Endothelial cell of hepatic sinusoid (primary cell): ENCODE results near the gene DGKB.
"Not testable (repeated sequence)": the region's sequence is repeated elsewhere in the genome, so short reads cannot be mapped to it uniquely, and the experiment has no call there.

Experiments
- in situ Hi-C: cut with HindIII; loops from 2 replicates; pipeline ENCODE4 v1.10.0; 2017; ENCODE audit warnings: low sequenced_read_pairs

DGKB gene

GRCh38 chr7:14487701-14488395, 414.7 kb downstream of the DGKB start:
- in situ Hi-C loops: no loop called here

- in situ Hi-C loops: no loop called here
Observed at GRCh38 chr7:14483663-14484062, 418.9 kb downstream of the DGKB start.

- in situ Hi-C loops: no loop called here
Observed at GRCh38 chr7:14480281-14480680, 422.3 kb downstream of the DGKB start.

- in situ Hi-C loops: no loop called here
Observed at GRCh38 chr7:14478834-14479510, 423.6 kb downstream of the DGKB start.

- in situ Hi-C loops: not testable (repeated sequence)
Observed at GRCh38 chr7:14461716-14462115, 440.8 kb downstream of the DGKB start.

- in situ Hi-C loops: not testable (repeated sequence)
Observed at GRCh38 chr7:14458846-14459245, 443.7 kb downstream of the DGKB start.

GRCh38 chr7:14457568-14458453, 444.7 kb downstream of the DGKB start:
- in situ Hi-C loops: no loop called here

- in situ Hi-C loops: no loop called here
Observed at GRCh38 chr7:14449291-14449690, 453.3 kb downstream of the DGKB start.

- in situ Hi-C loops: no loop called here
Observed at GRCh38 chr7:14446829-14447228, 455.7 kb downstream of the DGKB start.

- in situ Hi-C loops: no loop called here
Observed at GRCh38 chr7:14446219-14446618, 456.3 kb downstream of the DGKB start.

GRCh38 chr7:14438366-14438765, 464.2 kb downstream of the DGKB start:
- in situ Hi-C loops: no loop called here

GRCh38 chr7:14436878-14437277, 465.7 kb downstream of the DGKB start:
- in situ Hi-C loops: no loop called here

- in situ Hi-C loops: no loop called here
Observed at GRCh38 chr7:14432924-14433323, 469.6 kb downstream of the DGKB start.

- in situ Hi-C loops: no loop called here
Observed at GRCh38 chr7:14430926-14431325, 471.6 kb downstream of the DGKB start.

- in situ Hi-C loops: no loop called here
Observed at GRCh38 chr7:14425559-14425958, 477.0 kb downstream of the DGKB start.

- in situ Hi-C loops: no loop called here
Observed at GRCh38 chr7:14424675-14425074, 477.9 kb downstream of the DGKB start.

GRCh38 chr7:14420768-14421167, 481.8 kb downstream of the DGKB start:
- in situ Hi-C loops: no loop called here

- in situ Hi-C loops: no loop called here
Observed at GRCh38 chr7:14419531-14419930, 483.0 kb downstream of the DGKB start.

GRCh38 chr7:14418633-14419032, 483.9 kb downstream of the DGKB start:
- in situ Hi-C loops: no loop called here

- in situ Hi-C loops: no loop called here
Observed at GRCh38 chr7:14414274-14414986, 488.1 kb downstream of the DGKB start.
